Right renal cortex interstitium (tissue), 3 donors: ENCODE data around the gene CDK12. TPM values are rescaled to one million over a fixed set of nuclear protein-coding genes. Genes with fewer than 3 reads are reported as not detected.
A peak's percentile ranks its signal among the peaks of the same experiment; 100 is the strongest.
"Not testable (repeated sequence)": the region's sequence is repeated elsewhere in the genome, so short reads cannot be mapped to it uniquely, and the experiment has no call there.

Experiments
- DNase-seq, 3 donors: peaks; one replicate each; pipeline ENCODE4 v3.0.0-alpha.2; 2013; ENCODE audit warnings: low read depth in 3 of 3, low spot score in 2 of 3
- polyA plus RNA-seq, 3 donors: library from polyadenylated mRNA; unstranded; fragments of 120-200 nt; gene quantifications; one replicate each; pipeline ENCODE4 v1.2.1, GENCODE V29; 2013; ENCODE audit not compliant: insufficient read length in 3 of 3

Gene CDK12
- 10 to 100 TPM; 48.3 to 59.6 (median 52.7) TPM for polyA plus RNA-seq

GRCh38 chr17:39461113-39461925 lies at the start of gene CDK12:
Gene CDK12, plus strand, starts transcription at chr17:39461486. Its CDS starts 586 bp downstream, at chr17:39462072.
- peak; percentile 99 to 100 (median 100) for DNase-seq

DNA sequence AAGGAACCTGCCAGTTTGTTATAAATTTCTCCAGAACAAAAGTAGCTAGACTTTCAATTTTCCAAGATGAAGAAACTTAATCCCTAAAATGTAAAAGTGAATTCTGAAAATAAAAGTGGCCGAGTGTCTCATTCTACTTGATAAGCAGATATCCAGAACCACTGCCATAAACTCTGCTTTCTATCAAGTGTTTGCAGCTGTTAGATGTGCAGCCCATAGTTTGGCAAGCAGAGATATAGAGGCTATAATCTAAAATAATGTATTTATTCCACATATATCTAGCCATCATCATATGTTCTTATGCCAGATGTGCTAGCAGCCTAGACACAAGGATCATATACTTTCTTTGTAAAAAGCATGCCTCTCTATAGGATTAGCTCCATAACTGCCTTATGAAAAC lies 45.1 kb upstream of the CDK12 start:
- DNase-seq: no peak

DNA sequence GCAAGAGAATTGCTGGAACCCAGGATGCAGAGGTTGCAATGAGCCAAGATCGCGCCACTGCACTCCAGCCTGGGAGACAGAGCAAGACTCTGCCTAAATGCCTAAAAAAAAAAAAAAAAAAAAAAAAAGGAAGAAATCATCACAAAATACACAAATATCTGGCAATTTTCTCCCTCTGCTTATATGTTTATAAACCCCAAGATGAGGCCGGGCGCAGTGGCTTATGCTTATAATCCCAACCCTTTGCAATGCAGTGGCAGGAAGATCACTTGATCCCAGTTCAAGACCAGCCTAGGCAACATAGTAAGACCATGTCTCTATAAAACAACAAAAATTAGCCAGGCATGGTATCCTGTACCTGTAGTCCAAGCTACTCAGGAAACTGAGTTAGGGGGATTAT lies 31.7 kb upstream of the CDK12 start:
- DNase-seq: no peak

DNA sequence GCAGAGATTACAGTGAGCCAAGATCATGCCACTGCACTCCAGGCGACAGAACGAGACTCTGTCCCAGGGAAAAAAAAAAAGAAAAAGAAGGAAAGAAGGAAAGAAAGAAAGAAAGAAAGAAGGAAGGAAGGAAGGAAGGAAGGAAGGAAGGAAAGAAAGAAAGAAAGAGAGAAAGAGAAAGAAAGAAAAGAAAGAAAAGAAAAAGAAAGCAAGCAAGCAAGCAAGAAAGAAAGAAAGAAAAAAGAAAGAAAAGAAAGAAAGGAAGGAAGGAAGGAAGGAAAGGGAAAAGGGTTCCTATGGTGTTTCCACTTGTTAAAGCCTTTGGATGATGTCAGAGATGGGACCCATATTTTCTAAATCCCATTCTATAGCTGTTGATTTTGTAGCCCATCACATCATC lies 21.4 kb upstream of the CDK12 start:
- DNase-seq: not testable (repeated sequence)

DNA sequence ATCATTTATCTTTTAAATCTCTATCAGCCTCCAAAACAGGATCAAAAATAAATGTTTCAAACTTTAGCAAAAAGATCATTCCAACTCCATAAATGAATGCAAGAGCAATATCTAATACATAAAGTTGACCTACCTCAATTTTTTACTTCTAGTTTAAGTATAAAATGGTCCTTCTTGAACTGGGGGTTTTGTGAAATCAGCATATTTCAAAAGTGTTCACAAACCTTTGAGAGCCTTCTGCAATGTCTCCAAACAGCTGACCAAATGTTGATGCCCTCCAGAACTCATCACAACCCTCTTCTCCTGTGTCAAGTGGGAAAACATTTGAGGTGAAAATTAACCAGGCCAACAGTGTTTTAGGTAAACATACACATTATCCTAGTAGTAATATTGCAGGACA lies 18.0 kb upstream of the CDK12 start:
- DNase-seq: no peak

GRCh38 chr17:39447561-39447960 lies 13.7 kb upstream of the CDK12 start:
- no peak for DNase-seq

DNA sequence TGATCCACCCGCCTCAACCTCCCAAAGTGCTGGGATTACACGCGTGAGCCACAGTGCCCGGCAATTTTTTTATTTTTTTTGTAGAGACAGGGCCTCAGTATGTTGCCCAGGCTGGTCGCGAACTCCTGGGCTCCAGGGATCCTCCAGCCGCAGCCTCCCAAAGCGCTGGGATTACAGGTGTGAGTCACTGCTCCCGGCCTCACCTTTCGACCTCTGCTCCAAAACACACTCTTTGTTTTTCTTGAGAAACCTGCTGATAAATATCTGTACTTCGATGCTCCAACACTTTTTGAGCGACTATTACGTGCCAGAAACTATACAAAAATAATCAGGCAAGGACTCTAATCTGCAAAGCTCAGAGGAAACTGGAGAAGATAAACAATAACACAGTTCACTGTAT lies 11.2 kb upstream of the CDK12 start:
- no peak for DNase-seq

DNA sequence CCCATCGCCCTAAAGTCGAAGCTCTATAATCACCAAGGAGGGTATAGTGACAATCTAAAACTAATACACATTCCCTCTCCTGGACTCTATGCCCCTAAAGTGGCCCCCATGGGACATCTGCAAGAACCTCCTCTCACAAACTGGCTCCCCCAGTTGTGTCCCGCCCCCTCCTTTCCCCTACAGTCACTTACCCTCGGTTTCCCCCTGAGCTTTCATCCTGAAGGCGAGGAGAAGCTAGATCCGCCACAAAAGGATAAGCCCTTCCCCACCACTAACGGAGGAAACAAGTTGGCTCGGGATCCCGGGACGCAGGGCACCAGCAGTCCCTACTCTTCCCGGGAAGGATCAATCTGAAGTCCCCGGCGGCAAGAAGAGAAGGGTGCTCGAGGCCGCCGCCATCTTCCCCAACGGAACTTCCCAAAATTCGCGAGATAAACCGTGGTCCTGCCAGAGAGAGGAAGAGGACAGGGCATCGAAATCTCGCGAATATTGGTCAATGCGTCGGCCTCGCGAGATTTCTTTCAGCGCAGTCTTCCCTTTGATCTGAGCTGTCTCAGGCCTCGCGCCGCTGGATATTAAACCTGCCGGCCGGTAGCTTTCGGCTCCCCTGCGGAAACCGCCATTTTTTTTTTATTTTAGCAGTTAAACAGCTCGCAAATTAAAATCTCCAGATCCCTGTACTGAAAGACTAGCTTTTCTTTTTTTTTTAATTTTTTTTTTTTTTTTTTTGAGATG lies 10.3 kb upstream of the CDK12 start, which contains the start of gene MED1:
MED1 (minus strand) TSS at position 417 of the 735 bp plus-strand sequence; CDS start at position 216, 201 bp downstream.
- DNase-seq: peak; percentile 95 to 100 (median 98)

GRCh38 chr17:39455919-39456318 lies 5.4 kb upstream of the CDK12 start:
- no peak for DNase-seq

DNA sequence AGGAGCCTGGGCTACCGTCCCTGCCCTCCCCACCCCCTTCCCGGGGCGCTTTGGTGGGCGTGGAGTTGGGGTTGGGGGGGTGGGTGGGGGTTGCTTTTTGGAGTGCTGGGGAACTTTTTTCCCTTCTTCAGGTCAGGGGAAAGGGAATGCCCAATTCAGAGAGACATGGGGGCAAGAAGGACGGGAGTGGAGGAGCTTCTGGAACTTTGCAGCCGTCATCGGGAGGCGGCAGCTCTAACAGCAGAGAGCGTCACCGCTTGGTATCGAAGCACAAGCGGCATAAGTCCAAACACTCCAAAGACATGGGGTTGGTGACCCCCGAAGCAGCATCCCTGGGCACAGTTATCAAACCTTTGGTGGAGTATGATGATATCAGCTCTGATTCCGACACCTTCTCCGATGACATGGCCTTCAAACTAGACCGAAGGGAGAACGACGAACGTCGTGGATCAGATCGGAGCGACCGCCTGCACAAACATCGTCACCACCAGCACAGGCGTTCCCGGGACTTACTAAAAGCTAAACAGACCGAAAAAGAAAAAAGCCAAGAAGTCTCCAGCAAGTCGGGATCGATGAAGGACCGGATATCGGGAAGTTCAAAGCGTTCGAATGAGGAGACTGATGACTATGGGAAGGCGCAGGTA lies 762 bp downstream of the CDK12 start:
- DNase-seq: peak in 1 of 3 donors; percentile 31

DNA sequence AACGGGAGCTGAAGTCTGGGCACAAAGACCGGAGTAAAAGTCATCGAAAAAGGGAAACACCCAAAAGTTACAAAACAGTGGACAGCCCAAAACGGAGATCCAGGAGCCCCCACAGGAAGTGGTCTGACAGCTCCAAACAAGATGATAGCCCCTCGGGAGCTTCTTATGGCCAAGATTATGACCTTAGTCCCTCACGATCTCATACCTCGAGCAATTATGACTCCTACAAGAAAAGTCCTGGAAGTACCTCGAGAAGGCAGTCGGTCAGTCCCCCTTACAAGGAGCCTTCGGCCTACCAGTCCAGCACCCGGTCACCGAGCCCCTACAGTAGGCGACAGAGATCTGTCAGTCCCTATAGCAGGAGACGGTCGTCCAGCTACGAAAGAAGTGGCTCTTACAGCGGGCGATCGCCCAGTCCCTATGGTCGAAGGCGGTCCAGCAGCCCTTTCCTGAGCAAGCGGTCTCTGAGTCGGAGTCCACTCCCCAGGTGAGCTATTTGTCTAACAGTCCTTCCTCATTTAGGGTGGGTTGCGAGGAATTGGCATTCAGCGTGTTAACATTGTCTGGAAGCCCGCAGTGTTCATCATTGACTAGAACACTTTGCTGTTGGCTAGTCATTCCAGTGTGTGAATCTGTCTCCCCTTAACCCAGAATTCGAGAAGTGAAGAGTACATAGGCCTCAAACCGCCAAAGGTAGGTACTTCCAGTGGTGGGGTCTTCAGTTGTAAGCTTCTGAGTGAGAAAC lies 1.5 kb downstream of the CDK12 start:
- no peak for DNase-seq

DNA sequence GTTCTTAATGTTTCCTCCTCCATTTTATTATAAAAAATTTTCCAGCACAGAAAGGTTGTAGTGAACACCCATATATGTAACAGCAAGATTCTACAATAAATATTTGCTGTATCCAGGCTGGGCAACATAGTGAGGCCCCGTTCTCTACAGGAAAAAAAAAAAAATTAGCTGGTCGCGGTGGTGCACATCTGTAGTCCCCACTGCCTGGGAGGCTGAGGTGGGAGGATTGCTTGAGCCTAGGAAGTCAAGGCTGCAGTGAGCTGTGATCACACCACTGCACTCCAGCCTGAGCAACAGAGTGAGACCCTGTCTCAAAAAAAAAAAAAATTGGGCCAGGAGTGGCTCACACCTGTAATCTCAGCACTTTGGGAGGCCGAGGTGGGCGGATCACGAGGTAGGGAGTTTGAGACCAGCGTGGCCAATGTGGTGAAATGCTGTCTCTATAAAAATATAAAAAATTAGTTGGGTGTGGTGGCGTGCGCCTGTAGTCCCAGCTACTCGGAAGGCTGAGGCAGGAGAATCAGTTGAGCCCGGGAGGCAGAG lies 3.4 kb downstream of the CDK12 start:
- DNase-seq: not testable (repeated sequence)

GRCh38 chr17:39468610-39469009 lies 7.3 kb downstream of the CDK12 start:
- DNase-seq: not testable (repeated sequence)

- no peak for DNase-seq
Observed at GRCh38 chr17:39473310-39473709, 12.0 kb downstream of the CDK12 start.

- DNase-seq: not testable (repeated sequence)
Observed at GRCh38 chr17:39479631-39480030, 18.3 kb downstream of the CDK12 start.

GRCh38 chr17:39483506-39483905 lies 22.2 kb downstream of the CDK12 start:
- DNase-seq: no peak

- no peak for DNase-seq
Observed at GRCh38 chr17:39484178-39484577, 22.9 kb downstream of the CDK12 start.

GRCh38 chr17:39485555-39485954 lies 24.3 kb downstream of the CDK12 start:
- no peak for DNase-seq

GRCh38 chr17:39486242-39486641 lies 25.0 kb downstream of the CDK12 start:
- DNase-seq: no peak

- DNase-seq: not testable (repeated sequence)
Observed at GRCh38 chr17:39487490-39487889, 26.2 kb downstream of the CDK12 start.
